Measurements from ENCODE around the gene FTMT.

Gene FTMT

DNA sequence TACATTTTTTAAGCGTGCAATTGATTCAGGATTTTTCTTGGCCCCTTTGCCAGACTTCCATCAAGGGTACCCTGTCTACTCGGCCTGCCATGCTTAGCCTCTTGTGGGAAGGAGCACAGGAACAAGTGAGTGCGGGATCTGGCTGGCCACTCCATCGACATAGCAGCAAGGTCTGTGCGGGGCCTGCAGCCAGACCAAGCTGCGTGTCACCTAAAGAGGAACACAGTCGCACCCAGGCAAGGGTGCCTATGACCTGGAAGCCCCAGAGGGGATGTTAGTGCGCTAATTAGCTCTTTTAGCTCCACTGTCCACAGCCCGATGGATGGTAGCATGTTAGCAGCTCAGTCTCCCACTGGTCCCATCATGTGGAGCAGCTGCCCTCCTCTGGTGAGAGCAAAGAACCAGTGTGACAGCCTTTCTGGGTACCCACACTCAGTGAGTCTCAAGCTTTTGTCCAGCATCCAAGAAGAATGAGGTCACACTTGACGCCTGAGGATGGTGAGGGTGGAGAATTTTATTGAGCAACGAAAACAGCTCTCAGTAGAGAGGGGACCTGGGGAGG is 38.7 kb downstream of the FTMT start:
- TF ChIP-seq ZFP30 (CRISPR knock-in tag; IDR thresholded peaks at IDR 0.05) (no peak), ZNF8 (CRISPR knock-in tag; IDR thresholded peaks at IDR 0.05) (no peak), ZFP3 (CRISPR knock-in tag; IDR thresholded peaks at IDR 0.05) (no peak), ZNF70 (CRISPR knock-in tag; IDR thresholded peaks at IDR 0.05) (no peak), CREB5 (CRISPR knock-in tag; IDR thresholded peaks at IDR 0.05; ENCODE audit: low read depth) (no peak), ISL1 (CRISPR knock-in tag; IDR thresholded peaks at IDR 0.05) (no peak), SNAI2 (CRISPR knock-in tag; IDR thresholded peaks at IDR 0.05) (no peak), GLIS3 (CRISPR knock-in tag; IDR thresholded peaks at IDR 0.05) (no peak), ESRRG (CRISPR knock-in tag; IDR thresholded peaks at IDR 0.05) (no peak), ZC3H10 (CRISPR knock-in tag; IDR thresholded peaks at IDR 0.05) (no peak), POU6F1 (CRISPR knock-in tag; IDR thresholded peaks at IDR 0.05; ENCODE audit: borderline replicate concordance, low read depth) (no peak), BACH2 (CRISPR knock-in tag; IDR thresholded peaks at IDR 0.05; ENCODE audit: borderline replicate concordance) (no peak), CSDC2 (CRISPR knock-in tag; IDR thresholded peaks at IDR 0.05) (no peak)
- TF ChIP-seq, protein P1, sequence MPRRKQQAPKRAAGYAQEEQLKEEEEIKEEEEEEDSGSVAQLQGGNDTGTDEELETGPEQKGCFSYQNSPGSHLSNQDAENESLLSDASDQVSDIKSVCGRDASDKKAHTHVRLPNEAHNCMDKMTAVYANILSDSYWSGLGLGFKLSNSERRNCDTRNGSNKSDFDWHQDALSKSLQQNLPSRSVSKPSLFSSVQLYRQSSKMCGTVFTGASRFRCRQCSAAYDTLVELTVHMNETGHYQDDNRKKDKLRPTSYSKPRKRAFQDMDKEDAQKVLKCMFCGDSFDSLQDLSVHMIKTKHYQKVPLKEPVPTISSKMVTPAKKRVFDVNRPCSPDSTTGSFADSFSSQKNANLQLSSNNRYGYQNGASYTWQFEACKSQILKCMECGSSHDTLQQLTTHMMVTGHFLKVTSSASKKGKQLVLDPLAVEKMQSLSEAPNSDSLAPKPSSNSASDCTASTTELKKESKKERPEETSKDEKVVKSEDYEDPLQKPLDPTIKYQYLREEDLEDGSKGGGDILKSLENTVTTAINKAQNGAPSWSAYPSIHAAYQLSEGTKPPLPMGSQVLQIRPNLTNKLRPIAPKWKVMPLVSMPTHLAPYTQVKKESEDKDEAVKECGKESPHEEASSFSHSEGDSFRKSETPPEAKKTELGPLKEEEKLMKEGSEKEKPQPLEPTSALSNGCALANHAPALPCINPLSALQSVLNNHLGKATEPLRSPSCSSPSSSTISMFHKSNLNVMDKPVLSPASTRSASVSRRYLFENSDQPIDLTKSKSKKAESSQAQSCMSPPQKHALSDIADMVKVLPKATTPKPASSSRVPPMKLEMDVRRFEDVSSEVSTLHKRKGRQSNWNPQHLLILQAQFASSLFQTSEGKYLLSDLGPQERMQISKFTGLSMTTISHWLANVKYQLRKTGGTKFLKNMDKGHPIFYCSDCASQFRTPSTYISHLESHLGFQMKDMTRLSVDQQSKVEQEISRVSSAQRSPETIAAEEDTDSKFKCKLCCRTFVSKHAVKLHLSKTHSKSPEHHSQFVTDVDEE (CRISPR knock-in tag; IDR thresholded peaks at IDR 0.05), result no peak
- ATAC-seq, result no peak

- TF ChIP-seq CREB5 (CRISPR knock-in tag; IDR thresholded peaks at IDR 0.05; ENCODE audit: low read depth), result no peak
- TF ChIP-seq ZNF8 (CRISPR knock-in tag; IDR thresholded peaks at IDR 0.05), result no peak
- TF ChIP-seq BACH2 (CRISPR knock-in tag; IDR thresholded peaks at IDR 0.05; ENCODE audit: borderline replicate concordance), result no peak
- TF ChIP-seq GLIS3 (CRISPR knock-in tag; IDR thresholded peaks at IDR 0.05), result no peak
- TF ChIP-seq TOX (CRISPR knock-in tag; IDR thresholded peaks at IDR 0.05; ENCODE audit: borderline replicate concordance), result no peak
- TF ChIP-seq ISL1 (CRISPR knock-in tag; IDR thresholded peaks at IDR 0.05), result no peak
Observed at GRCh38 chr5:121897341-121897740, 45.7 kb downstream of the FTMT start.

GRCh38 chr5:121899346-121899745 is 47.7 kb downstream of the FTMT start:
- ATAC-seq, result no peak
- no peak for TF ChIP-seq POU6F1 (CRISPR knock-in tag; IDR thresholded peaks at IDR 0.05; ENCODE audit: borderline replicate concordance, low read depth)
- no peak for TF ChIP-seq ZNF565 (CRISPR knock-in tag; conservative IDR thresholded peaks at IDR 0.05; ENCODE audit: low read depth)
- no peak for TF ChIP-seq OSR1 (CRISPR knock-in tag; IDR thresholded peaks at IDR 0.05)
- no peak for TF ChIP-seq ZNF70 (CRISPR knock-in tag; IDR thresholded peaks at IDR 0.05)
- TF ChIP-seq ISL1 (CRISPR knock-in tag; IDR thresholded peaks at IDR 0.05), result no peak
- TF ChIP-seq ZC3H10 (CRISPR knock-in tag; IDR thresholded peaks at IDR 0.05), result no peak
- TF ChIP-seq CREB5 (CRISPR knock-in tag; IDR thresholded peaks at IDR 0.05; ENCODE audit: low read depth), result no peak
- no peak for TF ChIP-seq BACH2 (CRISPR knock-in tag; IDR thresholded peaks at IDR 0.05; ENCODE audit: borderline replicate concordance)
- no peak for TF ChIP-seq RARB (CRISPR knock-in tag; IDR thresholded peaks at IDR 0.05)
- TF ChIP-seq GLIS3 (CRISPR knock-in tag; IDR thresholded peaks at IDR 0.05), result no peak
- no peak for TF ChIP-seq ZFP3 (CRISPR knock-in tag; IDR thresholded peaks at IDR 0.05)
- no peak for TF ChIP-seq ZNF8 (CRISPR knock-in tag; IDR thresholded peaks at IDR 0.05)
- no peak for TF ChIP-seq SNAI2 (CRISPR knock-in tag; IDR thresholded peaks at IDR 0.05)
- TF ChIP-seq ARNTL (CRISPR knock-in tag; IDR thresholded peaks at IDR 0.05; ENCODE audit: borderline replicate concordance, low read depth), result no peak
- no peak for TF ChIP-seq ESRRG (CRISPR knock-in tag; IDR thresholded peaks at IDR 0.05)
- TF ChIP-seq ZFP30 (CRISPR knock-in tag; IDR thresholded peaks at IDR 0.05), result no peak
- TF ChIP-seq, protein P2, sequence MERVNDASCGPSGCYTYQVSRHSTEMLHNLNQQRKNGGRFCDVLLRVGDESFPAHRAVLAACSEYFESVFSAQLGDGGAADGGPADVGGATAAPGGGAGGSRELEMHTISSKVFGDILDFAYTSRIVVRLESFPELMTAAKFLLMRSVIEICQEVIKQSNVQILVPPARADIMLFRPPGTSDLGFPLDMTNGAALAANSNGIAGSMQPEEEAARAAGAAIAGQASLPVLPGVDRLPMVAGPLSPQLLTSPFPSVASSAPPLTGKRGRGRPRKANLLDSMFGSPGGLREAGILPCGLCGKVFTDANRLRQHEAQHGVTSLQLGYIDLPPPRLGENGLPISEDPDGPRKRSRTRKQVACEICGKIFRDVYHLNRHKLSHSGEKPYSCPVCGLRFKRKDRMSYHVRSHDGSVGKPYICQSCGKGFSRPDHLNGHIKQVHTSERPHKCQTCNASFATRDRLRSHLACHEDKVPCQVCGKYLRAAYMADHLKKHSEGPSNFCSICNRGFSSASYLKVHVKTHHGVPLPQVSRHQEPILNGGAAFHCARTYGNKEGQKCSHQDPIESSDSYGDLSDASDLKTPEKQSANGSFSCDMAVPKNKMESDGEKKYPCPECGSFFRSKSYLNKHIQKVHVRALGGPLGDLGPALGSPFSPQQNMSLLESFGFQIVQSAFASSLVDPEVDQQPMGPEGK (CRISPR knock-in tag; IDR thresholded peaks at IDR 0.05; ENCODE audit: borderline replicate concordance), result no peak
- TF ChIP-seq, protein P1 (CRISPR knock-in tag; IDR thresholded peaks at IDR 0.05), result no peak

More at GRCh38 chr5:121897341-121897740, 45.7 kb downstream of the FTMT start:
- ATAC-seq, result no peak
